Hematopoietic multipotent progenitor cell treated with erythropoietin and hydrocortisone succinate and interleukin-3 and kit ligand, for 6 days (in vitro differentiated cells): Measurements from ENCODE around the gene NPAS3.

Source experiments
- DNase-seq: peaks from one replicate; pipeline ENCODE4 v3.0.0-alpha.2; 2015

NPAS3 gene

DNA sequence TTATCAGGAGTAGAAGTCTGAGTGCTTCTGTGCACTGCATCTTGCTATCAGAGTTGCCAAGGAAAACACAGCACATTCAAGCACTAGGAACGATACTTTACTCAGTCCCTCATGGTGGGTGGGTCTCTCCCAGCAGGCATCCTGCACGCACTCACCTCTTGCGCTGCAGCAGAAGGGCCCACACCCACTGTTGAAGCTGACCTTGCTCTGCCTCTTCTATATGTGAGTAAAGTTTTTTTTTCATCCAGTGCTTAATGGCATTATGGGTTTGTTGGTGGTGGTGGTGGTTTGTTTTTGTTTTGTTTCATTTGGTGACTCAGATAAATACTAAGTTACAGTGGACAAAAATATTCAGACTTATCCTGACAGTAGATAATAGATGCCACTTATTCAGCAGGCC, 663.7 kb downstream of the NPAS3 start:
- no peak for DNase-seq

DNA sequence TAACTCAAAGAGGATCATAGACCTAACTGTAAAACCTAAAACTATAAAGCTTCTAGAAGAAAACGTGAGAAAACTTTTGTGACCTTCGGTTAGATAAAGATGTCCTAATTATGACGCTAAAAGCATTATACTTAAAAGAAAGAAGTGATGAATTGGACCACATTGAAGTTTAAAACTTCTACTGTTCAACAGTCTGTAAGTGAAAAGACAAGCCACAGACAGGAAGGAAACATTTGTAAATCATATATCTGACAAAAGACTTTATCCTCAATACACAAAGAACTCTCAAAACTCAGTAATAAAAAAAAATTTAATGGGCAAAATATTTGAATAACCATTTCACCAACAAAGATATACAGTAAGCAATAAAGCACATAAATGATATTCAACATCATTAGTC, 667.9 kb downstream of the NPAS3 start:
- no peak for DNase-seq

DNA sequence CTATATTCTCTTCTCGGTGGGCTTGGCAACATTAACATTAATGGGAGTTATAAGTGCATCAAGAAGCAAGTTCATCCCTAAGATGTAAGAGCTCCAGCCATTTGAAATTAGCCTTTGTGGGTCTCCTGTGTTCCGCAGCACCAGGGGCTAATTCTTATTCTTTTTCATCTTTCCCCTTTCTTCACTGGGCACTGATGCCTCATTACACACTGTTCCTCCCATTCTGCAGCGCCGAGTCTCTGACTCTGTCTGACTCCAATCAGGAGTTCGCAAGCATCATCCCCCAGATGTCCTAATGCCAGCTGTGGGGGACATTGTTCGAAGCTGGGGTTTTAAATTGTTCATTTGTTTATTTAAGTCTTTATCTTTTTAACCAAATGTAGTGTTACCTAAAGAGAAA, 670.9 kb downstream of the NPAS3 start:
- DNase-seq = no peak

DNA sequence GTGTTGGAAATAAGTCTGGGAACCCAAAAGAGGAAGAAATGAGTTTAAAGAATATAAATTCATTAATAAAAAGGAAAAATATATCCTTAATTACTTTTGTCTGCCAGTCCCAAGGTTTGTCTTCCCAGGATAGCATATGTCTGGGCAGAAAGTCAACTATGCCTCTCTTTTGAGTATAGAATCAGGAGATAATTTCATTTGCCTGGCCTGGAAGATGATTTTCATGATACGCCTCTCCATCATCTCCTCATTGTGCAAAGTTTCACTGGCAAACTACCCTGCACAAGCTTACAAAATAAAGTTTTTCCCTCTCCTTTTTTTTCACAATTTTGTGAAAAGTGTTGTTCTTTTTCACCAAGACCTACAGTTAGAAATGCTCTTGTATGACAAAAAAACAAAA, 671.4 kb downstream of the NPAS3 start:
- no peak for DNase-seq

DNA sequence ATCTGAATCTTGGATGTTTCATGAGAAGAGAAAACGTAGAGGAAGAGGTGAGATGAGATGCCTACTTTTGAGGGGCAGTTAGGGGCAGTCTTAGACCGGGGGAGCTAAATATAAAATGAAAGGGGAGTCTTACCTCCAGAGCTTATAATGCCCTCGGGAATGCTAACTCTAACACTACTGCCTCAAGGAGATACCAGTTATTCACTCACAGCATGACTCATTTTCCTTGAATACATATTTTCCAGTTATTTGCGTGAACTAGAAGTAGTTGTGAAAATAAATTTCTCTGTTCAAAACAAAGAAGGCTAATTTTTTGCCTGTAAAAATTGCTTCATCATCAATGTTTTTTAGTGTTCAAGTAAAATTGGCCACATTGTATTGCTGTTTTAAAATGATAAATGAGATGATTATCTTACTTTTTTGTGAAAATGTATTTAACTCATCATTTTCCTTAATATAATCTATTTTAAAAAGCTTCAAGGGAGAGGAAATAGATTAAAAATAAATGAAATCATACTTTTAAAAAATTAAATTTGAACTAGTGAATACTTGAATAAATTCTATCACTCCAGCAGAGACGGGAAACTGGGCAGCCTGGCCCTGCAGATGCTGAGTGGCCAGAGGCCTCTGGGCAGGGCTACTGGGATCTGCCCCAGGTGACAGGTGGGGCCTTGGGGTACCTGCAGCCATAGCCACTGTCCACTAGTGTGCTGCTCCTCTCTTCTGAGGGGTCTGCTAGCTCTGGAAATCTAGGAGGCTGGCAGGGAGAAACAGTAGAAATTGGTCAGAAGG, 672.9 kb downstream of the NPAS3 start:
- no peak for DNase-seq

DNA sequence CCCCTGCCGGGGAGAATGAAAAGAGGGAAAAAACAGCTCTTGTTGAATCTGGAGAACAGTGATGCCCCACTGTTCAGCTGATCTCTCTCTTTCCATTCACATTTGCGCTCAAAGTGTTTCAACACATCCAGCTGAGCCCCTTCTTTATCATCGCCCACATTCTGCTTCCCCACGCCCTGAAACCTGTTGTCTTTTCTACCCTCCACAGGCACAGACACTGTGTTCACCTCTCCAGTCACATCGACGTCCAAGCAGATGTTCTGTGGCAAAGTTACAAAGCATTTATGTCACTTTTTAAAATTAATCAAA, 673.5 kb downstream of the NPAS3 start:
- peak; percentile 63 for DNase-seq

DNA sequence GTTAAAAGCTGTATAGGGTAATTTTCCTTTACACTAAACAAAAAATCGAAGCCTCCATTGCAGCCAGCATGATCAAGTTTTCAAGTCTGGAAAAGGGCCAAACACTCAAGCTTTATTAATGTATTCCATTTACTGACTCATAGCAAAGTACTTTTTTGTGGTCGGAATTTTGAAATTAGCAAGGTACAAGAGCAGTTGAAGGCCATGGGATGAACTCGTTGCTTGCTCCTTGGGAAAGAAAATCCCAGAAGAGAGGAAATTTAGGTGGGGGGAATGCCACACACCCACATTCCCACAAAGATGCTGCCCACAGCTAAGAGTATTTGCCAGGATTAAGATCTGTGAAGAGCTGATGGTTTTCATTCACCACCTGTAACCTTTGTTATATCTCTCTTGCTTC, 678.5 kb downstream of the NPAS3 start:
- DNase-seq = no peak

DNA sequence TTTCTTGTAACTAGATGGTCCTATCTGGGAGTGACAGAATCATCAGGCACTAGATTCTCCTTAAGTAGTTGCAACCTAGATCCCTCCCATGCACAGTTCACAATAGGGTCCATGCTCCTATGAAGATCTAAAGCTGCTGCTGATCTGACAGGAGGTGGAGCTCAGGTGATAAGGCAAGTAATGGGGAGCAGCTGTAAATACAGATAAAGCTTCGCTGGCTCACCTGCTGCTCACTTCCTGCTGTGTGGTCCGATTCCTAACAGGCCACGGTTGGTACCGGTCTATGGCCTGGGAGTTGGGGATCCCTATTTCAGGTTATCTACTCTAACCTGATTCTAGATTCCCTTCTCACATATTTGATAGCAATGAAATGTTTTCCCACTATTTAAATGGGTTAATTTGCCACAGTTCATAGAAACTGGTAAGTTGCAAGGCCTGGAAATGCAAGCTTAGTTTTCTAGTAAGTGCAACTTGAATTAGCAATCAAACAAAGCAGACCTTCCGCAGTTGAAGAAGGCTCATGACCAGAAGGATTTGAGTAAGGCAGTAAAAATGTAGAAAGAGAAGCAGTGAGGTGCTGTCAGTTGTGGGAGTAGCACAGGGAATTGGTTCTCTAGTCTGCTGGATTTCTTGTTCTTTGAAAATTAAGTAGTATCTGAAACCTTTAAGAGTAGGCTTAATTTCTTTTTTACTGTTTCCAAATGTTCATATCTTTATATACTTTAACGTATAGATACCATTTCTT, 679.9 kb downstream of the NPAS3 start:
- DNase-seq = no peak

DNA sequence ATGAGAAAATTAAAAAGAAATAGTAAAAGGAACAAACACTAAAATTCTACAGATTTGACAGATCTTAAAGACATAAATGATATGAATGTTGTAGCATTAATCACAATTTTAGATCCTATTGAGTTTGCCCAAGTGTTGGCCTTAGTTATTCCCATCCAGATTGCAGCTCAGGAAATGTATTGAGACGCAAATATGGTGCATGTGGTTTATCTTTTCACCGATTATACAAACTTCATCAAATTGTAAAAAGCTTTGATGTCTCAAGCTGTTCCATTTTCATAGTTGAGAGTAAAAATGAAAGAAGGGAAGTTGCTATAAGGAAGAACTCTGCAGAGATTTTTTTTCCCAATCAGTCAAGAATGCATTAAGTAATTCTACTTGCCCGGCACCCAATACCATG, 683.8 kb downstream of the NPAS3 start:
- no peak for DNase-seq

DNA sequence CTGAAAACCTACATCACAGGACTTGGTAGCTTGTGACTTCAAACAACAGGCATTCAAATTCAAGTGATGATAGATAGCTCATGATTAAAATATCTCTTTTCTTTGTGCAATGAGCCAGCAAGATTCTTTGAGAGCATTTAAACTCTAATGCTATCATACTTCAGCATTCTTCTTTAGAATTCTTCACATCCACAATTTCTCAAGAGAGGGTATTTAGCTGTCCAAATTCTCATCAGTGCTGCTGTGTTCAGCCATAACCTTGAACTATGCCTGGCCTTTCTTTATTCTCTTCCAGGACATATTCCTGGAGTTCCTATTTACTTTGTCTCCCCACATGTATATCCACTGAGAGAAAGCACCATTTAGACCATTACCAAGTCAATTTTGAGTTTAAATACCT, 691.1 kb downstream of the NPAS3 start:
- DNase-seq = no peak

DNA sequence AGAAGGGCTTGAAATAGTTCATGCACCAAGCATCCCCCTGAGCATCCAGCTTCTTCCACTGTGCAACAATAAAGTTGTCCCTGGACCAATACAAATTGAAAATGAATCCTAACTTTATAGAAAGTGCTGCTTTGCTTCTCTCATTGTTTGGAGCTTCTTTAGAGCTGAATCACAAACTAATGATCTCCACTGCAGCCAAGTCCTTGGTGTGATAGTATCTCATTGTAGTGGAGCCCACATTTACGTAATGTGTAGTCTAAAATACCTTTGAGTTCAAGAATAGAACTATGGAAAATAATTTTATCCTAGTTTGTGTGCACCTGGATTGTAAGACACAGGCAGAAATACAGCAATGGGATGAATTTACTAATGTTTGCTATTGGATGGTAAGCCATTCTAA, 692.3 kb downstream of the NPAS3 start:
- DNase-seq = no peak

DNA sequence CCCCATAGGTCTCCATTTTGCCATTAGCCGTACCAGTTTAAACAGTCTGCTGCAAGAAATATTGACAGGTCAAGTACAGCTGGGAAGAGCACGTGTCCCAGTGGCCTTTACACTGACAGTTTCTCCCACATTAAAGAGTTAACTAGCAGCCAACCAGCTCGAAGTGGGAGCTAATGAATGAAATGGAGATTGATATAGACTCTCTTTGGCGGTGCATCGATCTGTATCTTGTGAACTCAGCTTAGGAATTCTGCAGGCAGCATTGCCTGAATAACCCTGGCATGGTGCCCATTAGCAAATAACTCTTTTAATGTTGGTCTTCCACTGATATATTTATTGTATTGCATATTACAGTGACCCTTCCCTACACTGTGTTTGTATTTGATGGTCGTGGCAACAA, 692.8 kb downstream of the NPAS3 start:
- no peak for DNase-seq

DNA sequence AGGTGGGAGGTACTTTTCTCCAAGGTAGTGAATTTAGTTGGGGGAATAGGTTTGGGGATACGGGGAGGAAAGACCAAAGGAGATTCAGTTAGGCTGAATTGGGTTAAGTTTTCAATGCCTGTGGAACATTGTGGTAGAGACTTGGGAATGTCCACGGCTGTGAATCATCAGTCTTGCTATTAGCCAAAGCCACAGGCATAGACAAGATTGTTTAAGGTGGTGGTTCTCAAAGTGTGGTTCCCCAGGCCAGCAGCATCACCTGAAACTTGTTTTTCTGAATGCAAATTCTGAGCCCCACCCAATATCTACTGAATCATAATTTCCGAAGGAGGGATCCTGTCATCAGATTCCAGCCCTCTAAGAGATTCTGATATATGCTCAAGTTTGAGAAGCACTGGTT, 696.0 kb downstream of the NPAS3 start:
- DNase-seq = no peak

DNA sequence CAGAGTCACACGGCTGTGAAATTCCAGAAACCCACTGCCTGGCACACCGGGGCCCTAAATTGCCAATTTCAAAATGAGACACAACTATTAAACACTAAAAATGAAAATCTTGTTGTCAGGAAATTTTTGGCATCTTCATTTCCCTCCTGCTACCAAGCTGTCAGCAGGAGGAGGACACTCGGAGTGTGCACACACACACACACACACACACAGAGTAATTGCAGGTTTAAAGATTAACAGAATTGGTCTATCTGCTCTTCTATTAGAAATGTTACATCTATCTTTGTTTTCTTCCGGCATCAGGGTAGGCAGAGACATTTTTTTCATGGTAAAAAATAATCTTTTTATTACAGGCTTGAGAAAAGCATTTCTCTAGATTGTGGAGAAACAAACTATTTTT, 698.0 kb downstream of the NPAS3 start:
- DNase-seq = no peak

DNA sequence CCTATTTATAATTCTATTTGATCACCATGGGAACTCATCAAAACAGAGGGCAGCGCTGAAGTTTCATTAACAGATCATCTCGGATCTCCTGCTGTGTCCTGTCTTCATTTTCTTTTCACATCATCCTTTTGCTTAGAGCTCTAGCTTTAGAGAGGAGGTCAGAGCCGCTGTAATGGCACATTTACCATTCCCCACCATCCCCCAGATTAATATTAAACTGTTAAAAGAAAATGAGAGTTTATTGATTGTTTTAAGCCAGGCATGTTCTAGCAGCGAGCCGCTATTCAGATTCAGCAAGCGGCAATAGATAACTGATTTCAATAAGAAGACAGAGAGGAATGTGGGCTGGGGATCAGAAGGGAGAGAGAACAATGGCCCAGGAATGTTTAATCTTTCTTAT, 703.4 kb downstream of the NPAS3 start:
- no peak for DNase-seq

DNA sequence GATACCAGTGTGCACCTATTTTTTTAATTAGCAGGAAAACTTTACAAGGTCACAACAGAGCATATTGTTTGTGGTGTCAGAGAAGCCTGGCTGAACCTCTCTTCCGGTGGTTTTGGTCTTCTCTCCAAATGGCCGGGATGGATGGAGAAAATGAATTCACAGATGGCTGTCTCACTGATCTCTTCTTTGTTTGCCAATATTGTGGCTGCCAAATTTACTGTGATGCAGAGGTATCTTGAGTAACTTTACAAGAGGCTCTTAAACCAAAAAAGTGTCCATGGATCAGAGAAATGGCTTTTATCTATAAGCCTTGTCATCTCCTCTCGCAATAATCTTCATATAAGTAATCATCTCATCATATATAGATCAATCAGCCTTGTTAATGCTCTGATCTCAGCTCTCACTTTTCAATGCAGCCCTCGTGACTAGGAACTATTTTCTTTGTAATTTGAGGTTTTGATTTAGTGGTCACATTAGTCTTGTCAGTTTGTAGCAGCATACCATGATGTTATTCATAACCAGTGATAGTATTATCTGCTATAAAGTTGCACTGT, 704.1 kb downstream of the NPAS3 start:
- no peak for DNase-seq

DNA sequence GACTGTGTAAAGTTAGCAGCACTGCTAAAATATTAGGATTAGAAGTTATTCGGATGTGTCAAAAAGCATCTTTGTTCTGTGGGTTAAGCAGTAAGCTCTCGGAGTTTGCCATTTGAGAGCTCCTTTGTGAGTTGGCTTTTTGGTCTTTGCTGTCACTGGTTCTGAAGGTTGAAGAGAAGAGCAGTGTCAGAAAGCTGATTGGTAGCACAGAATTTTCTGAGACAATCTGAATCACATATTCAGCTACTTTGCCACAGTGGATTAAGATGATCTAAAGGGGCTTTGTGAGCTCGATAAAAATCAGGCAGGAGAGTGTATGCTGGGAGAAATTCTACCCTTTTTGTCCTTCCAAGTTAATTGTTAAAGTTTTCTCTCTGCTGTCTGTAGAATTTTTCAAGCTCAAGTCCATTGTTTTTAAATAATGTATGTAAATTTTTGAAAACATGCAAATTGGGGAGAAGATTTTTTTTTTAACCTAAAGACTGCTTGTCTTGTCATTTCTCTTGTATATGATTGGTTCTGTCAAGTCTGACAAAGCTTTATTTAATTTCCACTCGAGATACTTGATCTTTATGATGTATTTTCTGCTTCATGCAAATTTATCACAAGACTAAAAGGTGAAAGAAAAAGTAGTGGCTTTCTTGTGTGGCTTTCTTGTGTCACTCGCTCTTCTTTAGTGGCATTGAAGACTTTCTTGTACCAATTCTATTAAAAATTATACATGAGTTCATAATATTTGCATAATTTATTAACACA, 704.9 kb downstream of the NPAS3 start:
- DNase-seq = no peak

DNA sequence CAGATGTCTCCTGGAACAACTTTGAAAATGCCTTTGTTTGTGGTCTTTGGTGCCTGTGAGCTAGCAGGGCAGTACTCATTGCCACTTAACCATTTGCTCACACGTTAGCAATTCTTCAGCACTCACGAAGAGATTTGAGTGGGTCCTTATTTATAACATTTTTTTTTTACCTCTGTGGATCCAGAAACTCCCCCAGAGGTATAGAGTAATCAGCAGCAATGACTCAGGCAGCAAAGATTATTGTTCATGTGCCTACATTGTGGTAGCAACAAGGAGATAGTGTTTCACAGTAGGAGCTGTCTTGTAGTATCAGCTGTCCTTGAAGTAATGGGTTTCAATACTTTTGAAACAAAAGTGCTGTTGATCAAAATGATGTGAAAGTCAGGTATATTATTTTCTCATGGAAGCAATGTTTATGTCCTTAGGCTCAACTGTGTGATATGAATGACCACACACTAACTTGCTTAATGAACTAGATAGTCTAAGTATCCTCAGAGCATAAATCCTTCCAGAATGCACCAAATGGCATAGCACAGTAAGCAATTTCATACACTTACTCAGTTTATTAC, 708.1 kb downstream of the NPAS3 start:
- DNase-seq = no peak

DNA sequence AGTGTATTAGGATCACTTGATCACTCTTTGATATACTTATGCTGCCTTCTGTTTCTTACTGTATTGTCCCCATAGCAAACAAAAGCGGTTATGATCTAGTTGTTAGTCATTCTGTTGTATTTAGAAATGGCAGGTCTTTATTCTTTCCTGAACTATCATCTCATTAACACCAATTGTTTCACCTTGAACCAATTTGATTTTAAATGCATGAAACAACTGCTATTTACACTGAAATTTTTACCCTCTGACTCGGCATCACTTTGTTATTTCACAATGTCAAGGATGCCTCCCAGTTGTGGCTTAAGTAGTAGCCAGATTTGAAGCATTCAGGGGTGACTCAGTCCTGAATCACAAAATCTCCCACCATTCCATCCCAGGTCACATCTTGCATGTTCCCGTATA, 708.7 kb downstream of the NPAS3 start:
- no peak for DNase-seq

DNA sequence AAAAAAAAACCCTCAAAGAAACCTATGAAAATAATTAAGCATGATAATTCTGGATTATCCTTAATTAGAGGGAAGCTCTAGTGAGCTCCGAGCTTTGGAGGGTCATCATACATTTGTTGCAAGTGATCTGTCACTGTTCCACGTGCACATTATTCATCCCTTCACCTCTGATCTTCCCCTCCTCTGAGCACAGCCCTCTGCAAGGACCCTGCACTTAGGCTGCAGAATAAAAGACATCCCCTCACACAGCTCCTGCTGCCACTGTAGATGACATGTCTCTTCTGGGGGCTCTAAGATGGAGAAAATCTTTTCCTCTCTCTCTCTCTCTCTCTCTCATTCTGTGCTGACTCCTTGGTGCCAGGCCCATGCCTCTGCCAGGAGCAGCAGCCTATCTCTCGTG, 711.8 kb downstream of the NPAS3 start:
- no peak for DNase-seq

DNA sequence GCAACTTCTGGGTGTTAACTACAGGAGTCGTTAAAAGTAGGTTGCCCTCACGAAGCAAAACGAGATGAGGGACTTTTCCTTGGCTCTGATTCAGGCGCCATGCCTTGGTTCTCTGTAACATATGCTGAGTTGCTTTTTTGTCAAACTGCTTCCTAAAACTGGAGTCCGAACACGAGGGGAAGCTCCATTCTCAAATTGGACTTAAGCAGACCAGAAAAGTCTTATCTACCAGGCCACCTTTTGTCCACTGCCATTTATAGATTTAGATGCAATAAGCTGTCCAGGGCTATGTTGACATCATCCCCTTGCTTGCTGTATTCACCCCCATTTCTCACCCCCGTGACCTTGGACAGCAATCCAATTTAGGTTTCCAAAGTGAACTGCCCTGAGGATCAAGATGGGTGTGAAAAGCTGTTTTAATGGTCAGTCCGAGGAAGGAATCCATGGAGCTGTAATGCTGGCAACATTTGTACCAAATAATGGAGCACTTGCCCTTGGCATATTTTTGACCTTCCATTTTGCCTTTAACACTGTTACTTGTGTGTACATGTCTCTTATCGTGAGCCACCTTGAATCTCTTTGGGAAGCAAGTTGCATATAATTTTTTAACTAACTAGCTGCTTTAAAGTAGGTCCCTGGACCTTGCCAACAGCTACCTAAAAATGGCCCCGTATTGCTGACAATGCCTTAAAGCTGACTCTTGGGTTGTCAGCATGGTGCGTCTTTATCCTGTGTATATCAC, 714.1 kb downstream of the NPAS3 start:
- DNase-seq = no peak

DNA sequence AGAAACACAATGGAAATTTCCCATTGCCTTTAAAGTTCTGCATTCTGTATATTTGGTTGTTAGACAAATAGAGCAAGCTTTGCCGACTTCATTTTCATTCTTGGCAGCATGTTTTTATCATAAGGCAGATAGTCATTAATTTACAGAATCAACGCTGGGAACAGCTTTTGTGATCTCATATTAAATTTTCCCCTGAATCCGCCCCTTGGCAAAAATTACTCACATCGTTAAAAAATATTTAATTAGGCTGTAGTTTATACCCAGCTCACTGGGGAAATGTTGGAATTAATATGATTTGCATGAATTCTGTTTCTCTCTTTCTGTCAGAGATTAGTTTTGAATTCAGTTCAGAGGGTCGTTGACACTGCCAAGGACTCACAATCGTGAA, 714.6 kb downstream of the NPAS3 start:
- no peak for DNase-seq

DNA sequence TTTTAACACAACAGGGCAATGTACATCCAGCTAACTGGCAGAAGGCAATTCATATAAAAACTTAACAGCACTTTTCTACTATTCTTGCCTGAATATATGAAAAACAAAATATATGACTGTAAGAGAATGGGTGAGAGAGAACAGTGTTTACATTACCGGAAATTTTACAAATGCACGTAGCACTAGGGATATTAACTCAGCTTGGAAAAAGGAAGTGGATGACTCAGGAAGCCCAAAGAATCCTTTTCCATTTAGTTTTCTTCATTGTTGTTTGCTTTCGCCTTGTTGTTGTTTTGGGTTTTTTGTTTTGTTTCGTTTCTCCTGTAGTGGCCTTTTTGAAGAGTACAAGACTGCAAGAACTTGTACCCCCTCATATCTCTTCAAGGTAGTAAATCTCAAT, 716.7 kb downstream of the NPAS3 start:
- DNase-seq = no peak
